K562 (cell line): ENCODE measurements around the gene NRGN. TPM values are rescaled to one million over a fixed set of nuclear protein-coding genes. Genes with fewer than 3 reads are reported as not detected.

Experiments used
- ATAC-seq: fragments of 200-7000 bp; cut with Tn5 transposase; 3 replicates; pipeline ENCODE4 v1.9.1; 2020; ENCODE audit warnings: moderate library complexity
- BruUV-seq: library from RNA; stranded (reverse); fragments of 400-500 nt; replicated peaks from 2 replicates; lab custom pipeline; 2021; lab: Mats Ljungman, UMichigan
- CTCF ChIA-PET: fragments of 300-600 bp; formaldehyde crosslinking; extraction: SDS; loops from one replicate; lab custom pipeline; 2021; ENCODE audit warnings: low intra/inter-chr PET ratio; lab: Yijun Ruan, JAX
- POLR2A ChIA-PET: fragments of 300-600, 350-650 bp; sonication (Branson Sonifier 250); formaldehyde crosslinking; extraction: SDS; loops from one replicate; lab custom pipeline; 2021; ENCODE audit warnings: antibody characterized with exemption, inconsistent platforms; lab: Yijun Ruan, JAX
- DNase-seq, 4 experiments: peaks; one replicate each; pipeline versions ENCODE4 v3.0.0 to v3.0.0-alpha.2; 2011 to 2018; ENCODE audit warnings: low spot score in 3 of 4, mixed read lengths in 3 of 4; ENCODE audit errors: extremely low read depth in 1 of 4
- FAIRE-seq: peaks from 2 replicates; lab custom pipeline; 2011; peaks lifted over from hg19 to GRCh38; lab: Jason Lieb, UNC
- H2AFZ ChIP-seq: 2 replicates; pipeline ENCODE4 v1.6.0; 2011; ENCODE audit warnings: low read depth, low read length, control low read depth, inconsistent platforms
- H3K27ac ChIP-seq: fragments of 200-600 bp; 3 replicates; pipeline ENCODE4 v1.8.0; 2011; ENCODE audit warnings: low read depth, mild to moderate bottlenecking, control low read depth, inconsistent platforms, low read length, moderate library complexity, mixed read lengths; ENCODE audit errors: extremely low read depth
- H3K27me3 ChIP-seq, 2 experiments: fragments of 300-600 bp in 1 of 2; 2 replicates in 1 of 2; 3 replicates in 1 of 2; pipeline versions ENCODE4 v1.6.0 to v1.8.0; 2011; ENCODE audit warnings: inconsistent platforms in 2 of 2, low read length in 2 of 2, mild to moderate bottlenecking in 1 of 2, mixed read lengths in 1 of 2, moderate library complexity in 1 of 2; ENCODE audit not compliant: control insufficient read depth in 2 of 2, insufficient read depth in 2 of 2
- H3K36me3 ChIP-seq: fragments of 300-600 bp; 3 replicates; pipeline ENCODE4 v1.8.0; 2011; ENCODE audit warnings: mild to moderate bottlenecking, low read length, inconsistent platforms; ENCODE audit not compliant: control insufficient read depth, insufficient read depth
- H3K4me1 ChIP-seq, 2 experiments: fragments of 200-600 bp in 1 of 2; replicated peaks in 1 of 2; 2 replicates in 1 of 2; 3 replicates in 1 of 2; pipeline versions ENCODE4 v1.5.1 to v1.8.0; 2011; ENCODE audit warnings: inconsistent platforms in 2 of 2, low read length in 2 of 2, mild to moderate bottlenecking in 1 of 2, mixed read lengths in 1 of 2, moderate library complexity in 1 of 2; ENCODE audit not compliant: control insufficient read depth in 2 of 2, insufficient read depth in 2 of 2
- H3K4me2 ChIP-seq: 2 replicates; pipeline ENCODE4 v1.6.1; 2011; ENCODE audit warnings: low read length, control low read depth, inconsistent platforms, mixed read lengths; ENCODE audit not compliant: insufficient read depth
- H3K4me3 ChIP-seq: fragments of 200-600 bp; sonication (generic), shearing (Covaris generic); 2 replicates; pipeline ENCODE4 v1.5.1; 2016; ENCODE audit warnings: control low read depth, inconsistent platforms
- H3K79me2 ChIP-seq: fragments of 200-600 bp; 3 replicates; pipeline ENCODE4 v1.8.0; 2011; ENCODE audit warnings: low read length, inconsistent platforms; ENCODE audit not compliant: control insufficient read depth, insufficient read depth
- H3K9ac ChIP-seq, 2 experiments: 2 replicates each; pipeline versions ENCODE4 v1.6.0 to v1.6.1; 2011; ENCODE audit warnings: low read depth in 2 of 2, low read length in 2 of 2, control low read depth in 1 of 2, inconsistent platforms in 1 of 2, mild to moderate bottlenecking in 1 of 2, mixed read lengths in 1 of 2; ENCODE audit not compliant: insufficient read depth in 1 of 2
- H3K9me1 ChIP-seq: one replicate; pipeline ENCODE4 v1.6.0; 2011; ENCODE audit warnings: inconsistent platforms, mild to moderate bottlenecking, low read length, moderate library complexity; ENCODE audit not compliant: control insufficient read depth, insufficient read depth
- H3K9me3 ChIP-seq: replicated peaks from 2 replicates; pipeline ENCODE4 v1.5.1; 2011; ENCODE audit warnings: low read depth, low read length, inconsistent platforms; ENCODE audit not compliant: control insufficient read depth, insufficient read depth
- H4K20me1 ChIP-seq: replicated peaks from 2 replicates; pipeline ENCODE4 v1.6.1; 2011; ENCODE audit warnings: low read length, inconsistent platforms, mixed read lengths; ENCODE audit not compliant: control insufficient read depth, insufficient read depth
- ATF7 ChIP-seq: fragments of 450-650 bp; IDR thresholded peaks from 2 replicates; pipeline ENCODE4 v1.7.1; 2014; ENCODE audit warnings: mild to moderate bottlenecking, moderate library complexity
- BHLHE40 ChIP-seq: IDR thresholded peaks from 2 replicates; pipeline ENCODE4 v1.6.1; 2011; ENCODE audit warnings: low read length, improper control_type of control experiment
- CCNT2 ChIP-seq: IDR thresholded peaks from 2 replicates; pipeline ENCODE4 v1.6.1; 2011; ENCODE audit warnings: borderline replicate concordance, low read depth, mild to moderate bottlenecking, moderate library complexity, mixed read lengths, low read length; ENCODE audit not compliant: insufficient read length; ENCODE audit errors: extremely low read depth
- CEBPG ChIP-seq, 3 experiments: fragments of 200-800 bp in 1 of 3; sonication (Bioruptor generic) in 1 of 3; sonication (generic) in 1 of 3; formaldehyde crosslinking in 1 of 3; IDR thresholded peaks in 2 of 3; conservative IDR thresholded peaks in 1 of 3; 2 replicates each; pipeline versions ENCODE4 v1.6.1 to v1.8.0; 2016 to 2022; ENCODE audit warnings: missing compliant biosample characterization in 2 of 3, missing genetic modification characterization in 2 of 3, mild to moderate bottlenecking in 1 of 3, missing genetic modification reagents in 1 of 3
- ELK3 ChIP-seq: fragments of 450-650 bp; formaldehyde crosslinking; IDR thresholded peaks from 2 replicates; pipeline ENCODE4 v1.4.0; 2020; ENCODE audit warnings: mild to moderate bottlenecking
- HINFP ChIP-seq: fragments of 450-650 bp; conservative IDR thresholded peaks from 2 replicates; pipeline ENCODE4 v1.6.1; 2016; ENCODE audit warnings: missing genetic modification characterization, low read depth, mild to moderate bottlenecking, control low read depth, missing compliant biosample characterization
- SMAD3 ChIP-seq: fragments of 450-650 bp; formaldehyde crosslinking; conservative IDR thresholded peaks from 2 replicates; pipeline ENCODE4 v1.4.0; 2020; ENCODE audit warnings: mild to moderate bottlenecking
- SMC3 ChIP-seq: conservative IDR thresholded peaks from 2 replicates; pipeline ENCODE4 v1.6.1; 2011; ENCODE audit warnings: low read depth, low read length, improper control_type of control experiment; ENCODE audit not compliant: insufficient read depth
- SRSF9 ChIP-seq: fragments of 200-400 bp; formaldehyde crosslinking; IDR thresholded peaks from 2 replicates; pipeline ENCODE4 v1.6.1; 2017; ENCODE audit warnings: low read depth, low read length, borderline replicate concordance
- TARDBP ChIP-seq: fragments of 450-650 bp; IDR thresholded peaks from 2 replicates; pipeline ENCODE4 v1.6.1; 2016
- TBP ChIP-seq: optimal IDR thresholded peaks from 2 replicates; pipeline ENCODE3; 2011; ENCODE audit warnings: low read depth, low read length, improper control_type of control experiment
- ZBTB12 ChIP-seq: fragments of 250-450 bp; sonication (Bioruptor Pico); IDR thresholded peaks from 2 replicates; pipeline ENCODE4 v1.4.0; 2020
- ZBTB7A ChIP-seq: IDR thresholded peaks from 2 replicates; pipeline ENCODE4 v1.6.1; 2011; ENCODE audit warnings: low read depth, mild to moderate bottlenecking, low read length, moderate library complexity, borderline replicate concordance; ENCODE audit not compliant: control insufficient read depth
- ZNF184 ChIP-seq: sonication (generic); formaldehyde crosslinking; IDR thresholded peaks from 2 replicates; pipeline ENCODE4 v1.5.0; 2020; ENCODE audit warnings: missing genetic modification reagents
- ZNF24 ChIP-seq: fragments of 450-650 bp; IDR thresholded peaks from 2 replicates; pipeline ENCODE4 v1.6.1; 2016
- WGBS: fragments of 100-300 bp; shearing (Covaris generic); methylation state at CpG from one replicate; pipeline ENCODE4 v1.1.6; 2016; ENCODE audit warnings: low coverage, mixed read lengths; ENCODE audit not compliant: insufficient coverage; ENCODE audit errors: missing lambda C conversion rate; 5-methylcytosine and 5-hydroxymethylcytosine counted together
- in situ Hi-C: fragments of 300-500 bp; cut with MboI; formaldehyde crosslinking; loops from 4 replicates; pipeline ENCODE4 v1.15.0; 2018; ENCODE audit warnings: inconsistent platforms, mixed read lengths
- intact Hi-C: fragments of 100-400 bp; cut with micrococcal nuclease; formaldehyde crosslinking; loops from 2 replicates; pipeline ENCODE4 v1.14.2; 2022
- polyA plus RNA-seq, 8 experiments: library from polyadenylated mRNA; depleted of rRNA in 4 of 8; stranded (reverse) in 5 of 8; unstranded in 3 of 8; fragments of >200 nt; fragmentation: Nextera tagmentation in 2 of 8; fragmentation: Illumina TruSeq in 1 of 8; extraction: Ambion mirVana in 2 of 8; extraction: Trizol in 1 of 8; gene quantifications; 2 replicates each; pipeline versions ENCODE4 v1.2.1 to v1.2.3, GENCODE V29; 2011 to 2014; ENCODE audit warnings: inconsistent platforms in 1 of 8, missing spikeins in 1 of 8
- total RNA-seq, 7 experiments: library from RNA; depleted of rRNA in 6 of 7; stranded (reverse); fragments of >200 nt in 6 of 7; fragmentation: Illumina TruSeq in 2 of 7; extraction: Trizol in 2 of 7; gene quantifications; 2 replicates each; pipeline versions ENCODE4 v1.2.1 to v1.2.3, GENCODE V29; 2011 to 2021; ENCODE audit warnings: low replicate concordance in 1 of 7

NRGN gene
- total and polyA plus RNA-seq, 9 of the 15 experiments (the other 6 are each of a cell fraction or from before 2014, with no cell fraction given): 0.29 to 7.8 (median 3.5) TPM; not detected in 2

GRCh38 chr11:124763156-124763947, 23.6 kb downstream of the NRGN start:
- intact Hi-C loops: loop anchor here (1.0 to 10.0 kb wide), 5 partner anchors 30 to 349 kb away; no protein-coding TSS in a partner anchor
- FAIRE-seq: peak; percentile 78
- H3K36me3 ChIP-seq: peaks cover 3% of the 10 kb centered on the region; the same call in 1 of the 3 replicates
- TF ChIP-seq SMAD3 (CRISPR knock-in tag): no peak
- no peak for TF ChIP-seq ZNF184 (CRISPR knock-in tag)
- TF ChIP-seq SMC3: peak; percentile 80
- peak; percentile 47; the same call in 1 of the 2 replicates for TF ChIP-seq ZBTB7A
- no peak for TF ChIP-seq HINFP (tag)
- TF ChIP-seq CEBPG (CRISPR knock-in tag; IDR thresholded peaks at IDR 0.05): no peak
- TF ChIP-seq CEBPG (tag; conservative IDR thresholded peaks at IDR 0.05 in 1 of 2, IDR thresholded peaks at IDR 0.05 in 1 of 2): no peak
- TF ChIP-seq BHLHE40: 0 out of 2 replicates have a peak, but pooled peaks have one; percentile 4
- TF ChIP-seq SRSF9: no peak
- TF ChIP-seq ELK3 (CRISPR knock-in tag): no peak
- peak; percentile 25; the same call in 1 of the 2 replicates for TF ChIP-seq ATF7
- TF ChIP-seq CCNT2: no peak
- TF ChIP-seq ZBTB12 (CRISPR knock-in tag): no peak
- TF ChIP-seq TBP: no peak
- no peak for TF ChIP-seq TARDBP
- TF ChIP-seq ZNF24: no peak

More at GRCh38 chr11:124763156-124763947, 23.6 kb downstream of the NRGN start:
- Histone ChIP-seq H3K79me2 (no peaks in the 10 kb centered on the region), H3K9ac (peak overlapping the region; percentile 45 to 91), H3K27me3 (peaks cover 0 to 22% of the 10 kb centered on the region in 2 experiments; a peak in 2 of 5 replicates), H2AFZ (peak overlapping the region; percentile 95), H3K27ac (no peak overlapping the region), H3K9me1 (no peaks in the 10 kb centered on the region), H3K9me3 (no peaks in the 10 kb centered on the region), H3K4me3 (peak overlapping the region; percentile 46), H3K4me1 (peaks cover 0 to 34% of the 10 kb centered on the region in 2 experiments; a peak in 4 of 5 replicates), H3K4me2 (peak overlapping the region; percentile 93), H4K20me1 (no peaks in the 10 kb centered on the region)
- ChIA-PET CTCF (interaction anchor here (0.6 to 2.6 kb wide), 6 partner anchors 30 to 674 kb away, joined by 3 to 24 read pairs (median 12); no protein-coding TSS in a partner anchor), POLR2A (interaction anchor here (0.7 to 0.9 kb wide), 2 partner anchors 29 to 30 kb away, joined by 3 read pairs; no protein-coding TSS in a partner anchor)
- WGBS: 1% methylated on average over 20 of the region's 21 CpGs
- in situ Hi-C loops: loop anchor here (10.0 kb wide), 2 partner anchors 89 to 349 kb away; partner anchors contain the start of genes SIAE and SPA17
- ATAC-seq (peak; percentile 75), DNase-seq (peak; percentile 62 to 87 (median 66))
- BruUV-seq: no TSS peak
